ENCODE results near the gene GGACT.

GGACT gene

GRCh38 chr13:100541897-100542825 is 46.4 kb downstream of the GGACT start:
- H3K27ac Mint-ChIP-seq (ENCODE audit: low read depth): no peak overlapping the region
- no peaks in the 10 kb centered on the region for H3K9me3 Mint-ChIP-seq
- DNase-seq (ENCODE audit: low spot score in 2 of 2) (no peak), ATAC-seq (replicated peaks; ENCODE audit: extremely low read depth, poor library complexity, severe bottlenecking) (no peak)
- H3K4me1 Mint-ChIP-seq: peaks cover 8% of the 10 kb centered on the region
- peak overlapping the region; percentile 8 for H3K4me3 Mint-ChIP-seq
- no peaks in the 10 kb centered on the region for H3K36me3 Mint-ChIP-seq (ENCODE audit: insufficient read depth)
- no peaks in the 10 kb centered on the region for H3K27me3 Mint-ChIP-seq

GRCh38 chr13:100540621-100541020 is 48.0 kb downstream of the GGACT start:
- DNase-seq (ENCODE audit: low spot score in 2 of 2): no peak
- Mint-ChIP-seq H3K4me1 (peaks cover 15% of the 10 kb centered on the region), H3K27me3 (no peaks in the 10 kb centered on the region), H3K36me3 (ENCODE audit: insufficient read depth) (no peaks in the 10 kb centered on the region), H3K27ac (ENCODE audit: low read depth) (no peak overlapping the region), H3K4me3 (no peak overlapping the region), H3K9me3 (no peaks in the 10 kb centered on the region)
- ATAC-seq (replicated peaks; ENCODE audit: extremely low read depth, poor library complexity, severe bottlenecking): no peak

- no peak overlapping the region for H3K27ac Mint-ChIP-seq (ENCODE audit: low read depth)
Observed at GRCh38 chr13:100537951-100538462, 50.6 kb downstream of the GGACT start.

GRCh38 chr13:100537486-100537885 is 51.1 kb downstream of the GGACT start:
- Mint-ChIP-seq H3K9me3 (no peaks in the 10 kb centered on the region), H3K4me1 (peaks cover 10% of the 10 kb centered on the region), H3K36me3 (ENCODE audit: insufficient read depth) (peaks cover 3% of the 10 kb centered on the region), H3K27ac (ENCODE audit: low read depth) (no peak overlapping the region), H3K27me3 (no peaks in the 10 kb centered on the region), H3K4me3 (no peak overlapping the region)
- no peak for DNase-seq (ENCODE audit: low spot score in 2 of 2)
- ATAC-seq (replicated peaks; ENCODE audit: extremely low read depth, poor library complexity, severe bottlenecking): no peak

More at GRCh38 chr13:100537951-100538462, 50.6 kb downstream of the GGACT start:
- no peak for ATAC-seq (replicated peaks; ENCODE audit: extremely low read depth, poor library complexity, severe bottlenecking)
- H3K36me3 Mint-ChIP-seq (ENCODE audit: insufficient read depth): peaks cover 3% of the 10 kb centered on the region
- no peaks in the 10 kb centered on the region for H3K27me3 Mint-ChIP-seq
- no peak overlapping the region for H3K4me3 Mint-ChIP-seq
- no peaks in the 10 kb centered on the region for H3K9me3 Mint-ChIP-seq
- no peak for DNase-seq (ENCODE audit: low spot score in 2 of 2)
- H3K4me1 Mint-ChIP-seq: peaks cover 15% of the 10 kb centered on the region

- no peak overlapping the region for H3K27ac Mint-ChIP-seq (ENCODE audit: low read depth)
- no peaks in the 10 kb centered on the region for H3K27me3 Mint-ChIP-seq
- no peak for ATAC-seq (replicated peaks; ENCODE audit: extremely low read depth, poor library complexity, severe bottlenecking)
- H3K4me1 Mint-ChIP-seq: peaks cover 10% of the 10 kb centered on the region
- peaks cover 3% of the 10 kb centered on the region for H3K36me3 Mint-ChIP-seq (ENCODE audit: insufficient read depth)
- DNase-seq (ENCODE audit: low spot score in 2 of 2): no peak
- no peaks in the 10 kb centered on the region for H3K9me3 Mint-ChIP-seq
- no peak overlapping the region for H3K4me3 Mint-ChIP-seq
Observed at GRCh38 chr13:100536643-100537180, 51.9 kb downstream of the GGACT start.

GRCh38 chr13:100535426-100536135 is 53.0 kb downstream of the GGACT start:
- Mint-ChIP-seq H3K9me3 (no peaks in the 10 kb centered on the region), H3K4me1 (peaks cover 10% of the 10 kb centered on the region), H3K27ac (ENCODE audit: low read depth) (no peak overlapping the region), H3K36me3 (ENCODE audit: insufficient read depth) (peaks cover 3% of the 10 kb centered on the region), H3K27me3 (no peaks in the 10 kb centered on the region), H3K4me3 (no peak overlapping the region)
- ATAC-seq (replicated peaks; ENCODE audit: extremely low read depth, poor library complexity, severe bottlenecking) (no peak), DNase-seq (ENCODE audit: low spot score in 2 of 2) (no peak)

GRCh38 chr13:100534911-100535310 is 53.7 kb downstream of the GGACT start:
- no peak for ATAC-seq (replicated peaks; ENCODE audit: extremely low read depth, poor library complexity, severe bottlenecking)
- H3K9me3 Mint-ChIP-seq: no peaks in the 10 kb centered on the region

GRCh38 chr13:100534147-100534843 is 54.3 kb downstream of the GGACT start:
- H3K27ac Mint-ChIP-seq (ENCODE audit: low read depth): no peak overlapping the region
- ATAC-seq (replicated peaks; ENCODE audit: extremely low read depth, poor library complexity, severe bottlenecking): no peak
- no peak for DNase-seq (ENCODE audit: low spot score in 2 of 2)
- H3K4me3 Mint-ChIP-seq: no peak overlapping the region
- H3K36me3 Mint-ChIP-seq (ENCODE audit: insufficient read depth): peaks cover 3% of the 10 kb centered on the region
- H3K4me1 Mint-ChIP-seq: peaks cover 14% of the 10 kb centered on the region
- H3K27me3 Mint-ChIP-seq: no peaks in the 10 kb centered on the region
- no peaks in the 10 kb centered on the region for H3K9me3 Mint-ChIP-seq

More at GRCh38 chr13:100534911-100535310, 53.7 kb downstream of the GGACT start:
- Mint-ChIP-seq H3K27me3 (no peaks in the 10 kb centered on the region), H3K36me3 (ENCODE audit: insufficient read depth) (peaks cover 3% of the 10 kb centered on the region), H3K27ac (ENCODE audit: low read depth) (no peak overlapping the region), H3K4me1 (peaks cover 10% of the 10 kb centered on the region), H3K4me3 (no peak overlapping the region)
- DNase-seq (ENCODE audit: low spot score in 2 of 2): no peak

- DNase-seq (ENCODE audit: low spot score in 2 of 2) (no peak), ATAC-seq (replicated peaks; ENCODE audit: extremely low read depth, poor library complexity, severe bottlenecking) (no peak)
- Mint-ChIP-seq H3K27me3 (no peaks in the 10 kb centered on the region), H3K4me3 (no peak overlapping the region), H3K4me1 (peaks cover 19% of the 10 kb centered on the region), H3K9me3 (no peaks in the 10 kb centered on the region), H3K36me3 (ENCODE audit: insufficient read depth) (peaks cover 3% of the 10 kb centered on the region), H3K27ac (ENCODE audit: low read depth) (no peak overlapping the region)
Observed at GRCh38 chr13:100533588-100534041, 55.0 kb downstream of the GGACT start.

GRCh38 chr13:100532836-100533435 is 55.7 kb downstream of the GGACT start:
- Mint-ChIP-seq H3K27me3 (no peaks in the 10 kb centered on the region), H3K4me3 (no peak overlapping the region), H3K36me3 (ENCODE audit: insufficient read depth) (peaks cover 3% of the 10 kb centered on the region), H3K27ac (ENCODE audit: low read depth) (no peak overlapping the region), H3K4me1 (peaks cover 19% of the 10 kb centered on the region), H3K9me3 (no peaks in the 10 kb centered on the region)
- DNase-seq (ENCODE audit: low spot score in 2 of 2) (no peak), ATAC-seq (replicated peaks; ENCODE audit: extremely low read depth, poor library complexity, severe bottlenecking) (no peak)

- Mint-ChIP-seq H3K4me3 (no peak overlapping the region), H3K27me3 (no peaks in the 10 kb centered on the region), H3K36me3 (ENCODE audit: insufficient read depth) (peaks cover 3% of the 10 kb centered on the region), H3K27ac (ENCODE audit: low read depth) (no peak overlapping the region), H3K9me3 (no peaks in the 10 kb centered on the region), H3K4me1 (peaks cover 17% of the 10 kb centered on the region)
- ATAC-seq (replicated peaks; ENCODE audit: extremely low read depth, poor library complexity, severe bottlenecking): no peak
- no peak for DNase-seq (ENCODE audit: low spot score in 2 of 2)
Observed at GRCh38 chr13:100532090-100532766, 56.4 kb downstream of the GGACT start.

Data from central memory CD8-positive, alpha-beta T cell (primary cell).